GM21423 (cell line): ENCODE measurements around the gene ELOVL6.
"Not testable (repeated sequence)": the region's sequence is repeated elsewhere in the genome, so short reads cannot be mapped to it uniquely, and the experiment has no call there.

Experiments used
- ATAC-seq: cut with Tn5 transposase; IDR thresholded peaks from one replicate; pipeline ENCODE4 v1.9.1; 2021; ENCODE audit warnings: mild to moderate bottlenecking, moderate library complexity; ENCODE audit not compliant: unreplicated experiment

The ELOVL6 gene

GRCh38 chr4:110042545-110043517 is 155.6 kb downstream of the ELOVL6 start:
- no peak for ATAC-seq

- ATAC-seq = no peak
Observed at GRCh38 chr4:110041735-110042134, 156.7 kb downstream of the ELOVL6 start.

- not testable (repeated sequence) for ATAC-seq
Observed at GRCh38 chr4:110039164-110039563, 159.3 kb downstream of the ELOVL6 start.

GRCh38 chr4:110034026-110034393 is 164.4 kb downstream of the ELOVL6 start:
- peak; percentile 97 for ATAC-seq

GRCh38 chr4:110033355-110034025 is 164.9 kb downstream of the ELOVL6 start:
- peak; percentile 1 for ATAC-seq

- ATAC-seq = no peak
Observed at GRCh38 chr4:110032603-110033002, 165.8 kb downstream of the ELOVL6 start.

- no peak for ATAC-seq
Observed at GRCh38 chr4:110025718-110026117, 172.7 kb downstream of the ELOVL6 start.

- no peak for ATAC-seq
Observed at GRCh38 chr4:110025056-110025455, 173.4 kb downstream of the ELOVL6 start.

GRCh38 chr4:110022457-110022856 is 176.0 kb downstream of the ELOVL6 start:
- no peak for ATAC-seq

GRCh38 chr4:110020646-110021443 is 177.6 kb downstream of the ELOVL6 start:
- no peak for ATAC-seq

GRCh38 chr4:110020139-110020538 is 178.3 kb downstream of the ELOVL6 start:
- ATAC-seq = no peak

GRCh38 chr4:110019153-110019552 is 179.3 kb downstream of the ELOVL6 start:
- no peak for ATAC-seq

GRCh38 chr4:110014233-110014632 is 184.2 kb downstream of the ELOVL6 start:
- no peak for ATAC-seq

- ATAC-seq = no peak
Observed at GRCh38 chr4:110012917-110013316, 185.5 kb downstream of the ELOVL6 start.

GRCh38 chr4:110010797-110011196 is 187.6 kb downstream of the ELOVL6 start:
- no peak for ATAC-seq

GRCh38 chr4:110009550-110009949 is 188.9 kb downstream of the ELOVL6 start:
- ATAC-seq = no peak

GRCh38 chr4:110008540-110008939 is 189.9 kb downstream of the ELOVL6 start:
- no peak for ATAC-seq

GRCh38 chr4:110007217-110007616 is 191.2 kb downstream of the ELOVL6 start:
- no peak for ATAC-seq

- peak; percentile 72 for ATAC-seq
Observed at GRCh38 chr4:110005461-110006056, 192.9 kb downstream of the ELOVL6 start.

GRCh38 chr4:110004556-110004955 is 193.9 kb downstream of the ELOVL6 start:
- no peak for ATAC-seq
